ENCODE results near the gene SRGAP1.

DNA sequence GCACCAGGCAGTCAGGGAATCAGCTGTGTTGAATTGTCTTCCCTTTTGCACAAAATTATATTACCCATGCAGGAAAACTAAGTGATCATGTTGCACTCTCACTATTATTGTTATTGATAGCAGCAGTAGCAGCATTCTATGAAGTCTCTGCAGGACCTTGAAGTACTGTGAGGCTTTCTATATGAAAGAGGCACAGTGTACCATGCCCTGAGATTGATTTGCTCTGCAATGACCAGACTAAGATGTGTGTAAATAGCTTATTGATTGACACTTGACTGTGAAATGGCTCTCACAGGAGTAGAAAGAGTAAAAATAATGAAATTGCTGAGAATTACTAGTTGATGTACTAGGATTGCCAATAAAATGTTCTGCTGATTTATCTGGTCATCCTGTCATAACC is 277.7 kb downstream of the SRGAP1 start:
- TF ChIP-seq, protein P1, sequence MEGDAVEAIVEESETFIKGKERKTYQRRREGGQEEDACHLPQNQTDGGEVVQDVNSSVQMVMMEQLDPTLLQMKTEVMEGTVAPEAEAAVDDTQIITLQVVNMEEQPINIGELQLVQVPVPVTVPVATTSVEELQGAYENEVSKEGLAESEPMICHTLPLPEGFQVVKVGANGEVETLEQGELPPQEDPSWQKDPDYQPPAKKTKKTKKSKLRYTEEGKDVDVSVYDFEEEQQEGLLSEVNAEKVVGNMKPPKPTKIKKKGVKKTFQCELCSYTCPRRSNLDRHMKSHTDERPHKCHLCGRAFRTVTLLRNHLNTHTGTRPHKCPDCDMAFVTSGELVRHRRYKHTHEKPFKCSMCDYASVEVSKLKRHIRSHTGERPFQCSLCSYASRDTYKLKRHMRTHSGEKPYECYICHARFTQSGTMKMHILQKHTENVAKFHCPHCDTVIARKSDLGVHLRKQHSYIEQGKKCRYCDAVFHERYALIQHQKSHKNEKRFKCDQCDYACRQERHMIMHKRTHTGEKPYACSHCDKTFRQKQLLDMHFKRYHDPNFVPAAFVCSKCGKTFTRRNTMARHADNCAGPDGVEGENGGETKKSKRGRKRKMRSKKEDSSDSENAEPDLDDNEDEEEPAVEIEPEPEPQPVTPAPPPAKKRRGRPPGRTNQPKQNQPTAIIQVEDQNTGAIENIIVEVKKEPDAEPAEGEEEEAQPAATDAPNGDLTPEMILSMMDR (IDR thresholded peaks at IDR 0.05; ENCODE audit: borderline replicate concordance, extremely low read depth, low read length, poor library complexity, severe bottlenecking): no peak
- TF ChIP-seq EZH2 (IDR thresholded peaks at IDR 0.05; ENCODE audit: borderline replicate concordance, low read depth, low read length, severe bottlenecking): no peak

All from DND-41 (cell line).